Liver (tissue), 9 donors: ENCODE measurements around the gene ARIH2. TPM values are rescaled to one million over a fixed set of nuclear protein-coding genes. Genes with fewer than 3 reads are reported as not detected.

Experiments
- DNase-seq: peaks from one replicate; pipeline ENCODE4 v3.0.0-alpha.2; 2017; ENCODE audit warnings: low spot score
- H3K27ac ChIP-seq, 2 donors: one replicate each; pipeline ENCODE4 v1.7.0; 2013; ENCODE audit warnings: inconsistent platforms in 2 of 2, low read length in 2 of 2, control low read depth in 1 of 2, low read depth in 1 of 2, mild to moderate bottlenecking in 1 of 2
- H3K27me3 ChIP-seq, 4 donors: one replicate each; pipeline versions ENCODE4 v1.6.1 to v1.7.0; 2013; ENCODE audit warnings: low read length in 3 of 4, inconsistent platforms in 1 of 4, mild to moderate bottlenecking in 1 of 4, moderate library complexity in 1 of 4; ENCODE audit not compliant: control insufficient read depth in 4 of 4, insufficient read depth in 4 of 4
- H3K36me3 ChIP-seq, 4 donors: one replicate each; pipeline versions ENCODE4 v1.6.1 to v1.7.0; 2013; ENCODE audit warnings: low read length in 3 of 4, mild to moderate bottlenecking in 3 of 4, low read depth in 1 of 4, moderate library complexity in 1 of 4; ENCODE audit not compliant: control insufficient read depth in 4 of 4, insufficient read depth in 3 of 4
- H3K4me1 ChIP-seq, 4 donors: one replicate each; pipeline versions ENCODE4 v1.6.1 to v1.7.0; 2013; ENCODE audit warnings: low read length in 3 of 4, mild to moderate bottlenecking in 3 of 4, moderate library complexity in 1 of 4; ENCODE audit not compliant: control insufficient read depth in 4 of 4, insufficient read depth in 4 of 4
- H3K4me3 ChIP-seq, 3 donors: one replicate each; pipeline versions ENCODE4 v1.6.1 to v1.7.0; 2013; ENCODE audit warnings: low read length in 3 of 3, control low read depth in 1 of 3, low read depth in 1 of 3, mild to moderate bottlenecking in 1 of 3
- H3K9ac ChIP-seq, 2 donors: one replicate each; pipeline ENCODE4 v1.7.0; 2013; ENCODE audit warnings: low read length in 2 of 2, mild to moderate bottlenecking in 2 of 2, moderate library complexity in 2 of 2, control low read depth in 1 of 2, low read depth in 1 of 2
- H3K9me3 ChIP-seq, 4 donors: one replicate each; pipeline versions ENCODE4 v1.6.1 to v1.7.0; 2013; ENCODE audit warnings: low read length in 3 of 4; ENCODE audit not compliant: control insufficient read depth in 4 of 4
- ATF3 ChIP-seq: IDR thresholded peaks from 2 replicates; pipeline ENCODE4 v1.6.1; 2016; ENCODE audit warnings: antibody characterized with exemption
- CTCF ChIP-seq: fragments of 150-350 bp; IDR thresholded peaks from 2 replicates; pipeline ENCODE4 v1.5.1; 2017; ENCODE audit warnings: improper control_type of control experiment, low read depth, low read length; ENCODE audit not compliant: missing input control
- EGR1 ChIP-seq, 2 donors: IDR thresholded peaks; 2 replicates each; pipeline ENCODE4 v1.6.1; 2016 to 2018; ENCODE audit warnings: antibody characterized with exemption in 2 of 2, low read depth in 2 of 2
- FOXA1 ChIP-seq: IDR thresholded peaks from 2 replicates; pipeline ENCODE4 v1.6.1; 2016; ENCODE audit warnings: antibody characterized with exemption
- GABPA ChIP-seq, 2 donors: IDR thresholded peaks in 1 of 2; conservative IDR thresholded peaks in 1 of 2; 2 replicates each; pipeline ENCODE4 v1.6.1; 2016; ENCODE audit warnings: antibody characterized with exemption in 2 of 2, mild to moderate bottlenecking in 1 of 2, moderate library complexity in 1 of 2
- HNF4A ChIP-seq, 2 donors: conservative IDR thresholded peaks; 2 replicates each; pipeline ENCODE4 v1.6.1; 2016; ENCODE audit warnings: antibody characterized with exemption in 2 of 2, mild to moderate bottlenecking in 2 of 2
- HNF4G ChIP-seq: IDR thresholded peaks from 2 replicates; pipeline ENCODE4 v1.6.1; 2016; ENCODE audit warnings: antibody characterized with exemption
- MAX ChIP-seq: IDR thresholded peaks from 2 replicates; pipeline ENCODE4 v1.6.1; 2016; ENCODE audit warnings: antibody characterized with exemption
- RAD21 ChIP-seq, 2 donors: IDR thresholded peaks; 2 replicates each; pipeline ENCODE4 v1.6.1; 2016; ENCODE audit warnings: antibody characterized with exemption in 2 of 2, mild to moderate bottlenecking in 2 of 2
- REST ChIP-seq: IDR thresholded peaks from 2 replicates; pipeline ENCODE4 v1.6.1; 2016; ENCODE audit warnings: antibody characterized with exemption, mild to moderate bottlenecking
- RXRA ChIP-seq, 2 donors: IDR thresholded peaks; 2 replicates each; pipeline ENCODE4 v1.6.1; 2017 to 2018; ENCODE audit warnings: antibody characterized with exemption in 2 of 2, mild to moderate bottlenecking in 1 of 2
- TAF1 ChIP-seq: conservative IDR thresholded peaks from 2 replicates; pipeline ENCODE4 v1.6.1; 2016; ENCODE audit warnings: antibody characterized with exemption, mild to moderate bottlenecking
- YY1 ChIP-seq: IDR thresholded peaks from 2 replicates; pipeline ENCODE4 v1.6.1; 2016; ENCODE audit warnings: antibody characterized with exemption, mild to moderate bottlenecking
- ZBTB33 ChIP-seq: IDR thresholded peaks from 2 replicates; pipeline ENCODE4 v1.6.1; 2016; ENCODE audit warnings: antibody characterized with exemption
- WGBS: extraction: QIAGEN DNeasy Blood & Tissue Kit; methylation state at CpG from one replicate; pipeline ENCODE4 v1.1.7; 2013; 5-methylcytosine and 5-hydroxymethylcytosine counted together
- polyA plus RNA-seq, 2 donors: library from polyadenylated mRNA; stranded (reverse) in 1 of 2; unstranded in 1 of 2; fragments of 200-250 nt in 1 of 2; fragments of >200 nt in 1 of 2; fragmentation: Nextera tagmentation in 1 of 2; extraction: Ambion mirVana in 1 of 2; gene quantifications; one replicate each; pipeline versions ENCODE4 v1.2.1 to v1.2.3, GENCODE V29; 2013 to 2015
- total RNA-seq, 2 donors: library from RNA; depleted of rRNA; stranded (reverse); fragments of >200 nt; gene quantifications; one replicate each; pipeline ENCODE4 v1.2.3, GENCODE V29; 2014
- donor health status: healthy.
- donor health status: healthy.
- donor health status: healthy.
- donor health status: healthy.
- donor health status: healthy.

Gene ARIH2
- total and polyA plus RNA-seq, 4 donors: 24.8 to 63.5 (median 31.0) TPM

GRCh38 chr3:48957006-48957705 is 38.5 kb downstream of the ARIH2 start:
- no peak overlapping the region for H3K27ac ChIP-seq
- WGBS: 97% methylated on average over 2 of the region's 2 CpGs
- no peaks in the 10 kb centered on the region for H3K4me1 ChIP-seq
- TF ChIP-seq ATF3: no peak
- TF ChIP-seq ZBTB33: no peak
- no peak for TF ChIP-seq FOXA1
- TF ChIP-seq MAX: no peak
- no peak for TF ChIP-seq CTCF
- no peak for TF ChIP-seq RAD21 (IDR thresholded peaks at IDR 0.05)
- TF ChIP-seq GABPA (IDR thresholded peaks at IDR 0.05 in 1 of 2, conservative IDR thresholded peaks at IDR 0.05 in 1 of 2): no peak
- no peak for TF ChIP-seq YY1
- TF ChIP-seq TAF1: no peak
- no peak for TF ChIP-seq RXRA (IDR thresholded peaks at IDR 0.05)
- H3K36me3 ChIP-seq: peaks cover 3 to 16% (median 6%) of the 10 kb centered on the region in 4 donors
- H3K9ac ChIP-seq: no peak overlapping the region
- DNase-seq: no peak
- H3K4me3 ChIP-seq: no peak overlapping the region
- H3K27me3 ChIP-seq: no peaks in the 10 kb centered on the region
- no peaks in the 10 kb centered on the region for H3K9me3 ChIP-seq

- peaks cover 8 to 20% (median 10%) of the 10 kb centered on the region in 4 donors for H3K36me3 ChIP-seq
- H3K9ac ChIP-seq: no peak overlapping the region
- no peak overlapping the region for H3K4me3 ChIP-seq
- H3K27ac ChIP-seq: no peak overlapping the region
- H3K9me3 ChIP-seq: no peaks in the 10 kb centered on the region
- 86% methylated on average over 4 of the region's 4 CpGs for WGBS
- DNase-seq: no peak
- no peak for TF ChIP-seq REST
- no peak for TF ChIP-seq TAF1
- TF ChIP-seq EGR1 (IDR thresholded peaks at IDR 0.05; ENCODE audit: low read depth in 2 of 2): no peak
- TF ChIP-seq GABPA (IDR thresholded peaks at IDR 0.05 in 1 of 2, conservative IDR thresholded peaks at IDR 0.05 in 1 of 2): no peak
- no peak for TF ChIP-seq HNF4A (conservative IDR thresholded peaks at IDR 0.05)
- no peak for TF ChIP-seq ZBTB33
- TF ChIP-seq RAD21 (IDR thresholded peaks at IDR 0.05): no peak
- no peak for TF ChIP-seq YY1
- TF ChIP-seq MAX: no peak
- TF ChIP-seq HNF4G: no peak
- no peaks in the 10 kb centered on the region for H3K4me1 ChIP-seq
- no peaks in the 10 kb centered on the region for H3K27me3 ChIP-seq
These were observed 42.3 kb downstream of the ARIH2 start for GRCh38 chr3:48960841-48961413.
